ENCODE measurements around the gene TNFRSF21.

TNFRSF21 gene

GRCh38 chr6:47303342-47303741 is 6.4 kb downstream of the TNFRSF21 start:
- Histone ChIP-seq H3K4me3 (ENCODE audit: low read length, poor library complexity, severe bottlenecking) (no peak overlapping the region), H3K4me1 (ENCODE audit: insufficient read depth, low read length, poor library complexity, severe bottlenecking) (peaks cover 71% of the 10 kb centered on the region), H3K79me2 (ENCODE audit: insufficient read depth, low read length) (peaks cover 76% of the 10 kb centered on the region), H3K4me2 (ENCODE audit: low read depth, low read length, poor library complexity, severe bottlenecking) (peak overlapping the region; percentile 94), H4K20me1 (ENCODE audit: insufficient read depth, low read length, poor library complexity, severe bottlenecking) (peaks cover 36% of the 10 kb centered on the region), H3K9me2 (replicated peaks; ENCODE audit: low read depth, low read length) (no peaks in the 10 kb centered on the region), H3K36me3 (ENCODE audit: insufficient read depth, low read length) (no peaks in the 10 kb centered on the region), H3F3A (ENCODE audit: low read depth) (no peaks in the 10 kb centered on the region), H3K9ac (ENCODE audit: low read depth, low read length, poor library complexity, severe bottlenecking) (no peak overlapping the region), H3K9me3 (ENCODE audit: insufficient read depth, low read depth, low read length) (no peaks in the 10 kb centered on the region), H2AFZ (ENCODE audit: low read length) (no peak overlapping the region), H3K27me3 (ENCODE audit: insufficient read depth, low read length, poor library complexity, severe bottlenecking) (no peaks in the 10 kb centered on the region)
- TF ChIP-seq EZH2phosphoT487 (IDR thresholded peaks at IDR 0.05; ENCODE audit: borderline replicate concordance) (no peak), CTCF (conservative IDR thresholded peaks at IDR 0.05; ENCODE audit: low read length) (no peak)

GRCh38 chr6:47302043-47302442 is 7.7 kb downstream of the TNFRSF21 start:
- no peak overlapping the region for H3K4me3 ChIP-seq (ENCODE audit: low read length, poor library complexity, severe bottlenecking)
- no peaks in the 10 kb centered on the region for H3K9me2 ChIP-seq (replicated peaks; ENCODE audit: low read depth, low read length)
- peaks cover 75% of the 10 kb centered on the region for H3K79me2 ChIP-seq (ENCODE audit: insufficient read depth, low read length)
- H3F3A ChIP-seq (ENCODE audit: low read depth), result no peaks in the 10 kb centered on the region
- no peaks in the 10 kb centered on the region for H3K36me3 ChIP-seq (ENCODE audit: insufficient read depth, low read length)
- H2AFZ ChIP-seq (ENCODE audit: low read length), result no peak overlapping the region
- H3K4me2 ChIP-seq (ENCODE audit: low read depth, low read length, poor library complexity, severe bottlenecking), result peak overlapping the region; percentile 94
- no peaks in the 10 kb centered on the region for H3K27me3 ChIP-seq (ENCODE audit: insufficient read depth, low read length, poor library complexity, severe bottlenecking)
- peaks cover 58% of the 10 kb centered on the region for H3K4me1 ChIP-seq (ENCODE audit: insufficient read depth, low read length, poor library complexity, severe bottlenecking)
- TF ChIP-seq CTCF (conservative IDR thresholded peaks at IDR 0.05; ENCODE audit: low read length) (no peak), EZH2phosphoT487 (IDR thresholded peaks at IDR 0.05; ENCODE audit: borderline replicate concordance) (no peak)
- H3K9ac ChIP-seq (ENCODE audit: low read depth, low read length, poor library complexity, severe bottlenecking), result no peak overlapping the region
- H4K20me1 ChIP-seq (ENCODE audit: insufficient read depth, low read length, poor library complexity, severe bottlenecking), result peaks cover 30% of the 10 kb centered on the region
- H3K9me3 ChIP-seq (ENCODE audit: insufficient read depth, low read depth, low read length), result no peaks in the 10 kb centered on the region

- Histone ChIP-seq H3K4me2 (ENCODE audit: low read depth, low read length, poor library complexity, severe bottlenecking) (no peak overlapping the region), H4K20me1 (ENCODE audit: insufficient read depth, low read length, poor library complexity, severe bottlenecking) (peaks cover 27% of the 10 kb centered on the region), H3K4me3 (ENCODE audit: low read length, poor library complexity, severe bottlenecking) (no peak overlapping the region), H3K9ac (ENCODE audit: low read depth, low read length, poor library complexity, severe bottlenecking) (no peak overlapping the region), H3K27me3 (ENCODE audit: insufficient read depth, low read length, poor library complexity, severe bottlenecking) (no peaks in the 10 kb centered on the region), H3K79me2 (ENCODE audit: insufficient read depth, low read length) (peaks cover 76% of the 10 kb centered on the region), H3K9me2 (replicated peaks; ENCODE audit: low read depth, low read length) (no peaks in the 10 kb centered on the region), H3K9me3 (ENCODE audit: insufficient read depth, low read depth, low read length) (no peaks in the 10 kb centered on the region), H2AFZ (ENCODE audit: low read length) (no peak overlapping the region), H3K4me1 (ENCODE audit: insufficient read depth, low read length, poor library complexity, severe bottlenecking) (peaks cover 54% of the 10 kb centered on the region), H3K36me3 (ENCODE audit: insufficient read depth, low read length) (no peaks in the 10 kb centered on the region), H3F3A (ENCODE audit: low read depth) (no peaks in the 10 kb centered on the region)
- TF ChIP-seq CTCF (conservative IDR thresholded peaks at IDR 0.05; ENCODE audit: low read length) (no peak), EZH2phosphoT487 (IDR thresholded peaks at IDR 0.05; ENCODE audit: borderline replicate concordance) (no peak)
Observed at GRCh38 chr6:47301441-47301840, 8.3 kb downstream of the TNFRSF21 start.
